Measurements from ENCODE around the gene ADGRL3.

- no peak for TF ChIP-seq CTCF (IDR thresholded peaks at IDR 0.05)
- no peak for TF ChIP-seq POLR2A (IDR thresholded peaks at IDR 0.05)
Observed at GRCh38 chr4:61841714-61842113, 641.6 kb downstream of the ADGRL3 start.

All from adrenal gland (tissue), 5 donors.